ENCODE measurements around the gene OLA1.

OLA1 gene

DNA sequence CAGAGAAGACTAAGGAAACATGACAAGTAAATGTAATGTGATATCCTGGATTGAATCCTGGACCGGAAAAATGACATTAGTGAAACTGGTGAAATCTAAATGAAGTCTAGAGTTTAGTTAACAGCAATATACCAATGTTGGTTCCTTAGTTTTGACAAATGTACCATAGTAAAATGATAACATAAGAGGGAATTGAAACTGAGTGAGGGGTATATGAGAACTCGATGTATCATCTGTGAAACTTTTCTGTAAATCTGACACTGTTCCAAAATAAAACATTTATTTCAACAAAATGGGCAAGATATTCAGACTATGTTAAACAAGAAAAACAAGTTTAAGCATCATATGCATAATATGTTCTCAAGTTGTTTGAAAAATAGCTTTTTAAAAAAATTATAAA is 63.8 kb downstream of the OLA1 start:
- no peak for DNase-seq
- no peak overlapping the region for H3K4me3 Mint-ChIP-seq
- no peaks in the 10 kb centered on the region for H3K27me3 Mint-ChIP-seq
- ATAC-seq (replicated peaks), result no peak
- no peak overlapping the region for H3K27ac Mint-ChIP-seq
- H3K36me3 Mint-ChIP-seq (ENCODE audit: insufficient read depth), result no peaks in the 10 kb centered on the region
- H3K4me1 Mint-ChIP-seq (ENCODE audit: low read depth in 2 of 2), result peaks cover 10 to 22% of the 10 kb centered on the region in 2 donors
- no peaks in the 10 kb centered on the region for H3K9me3 Mint-ChIP-seq

DNA sequence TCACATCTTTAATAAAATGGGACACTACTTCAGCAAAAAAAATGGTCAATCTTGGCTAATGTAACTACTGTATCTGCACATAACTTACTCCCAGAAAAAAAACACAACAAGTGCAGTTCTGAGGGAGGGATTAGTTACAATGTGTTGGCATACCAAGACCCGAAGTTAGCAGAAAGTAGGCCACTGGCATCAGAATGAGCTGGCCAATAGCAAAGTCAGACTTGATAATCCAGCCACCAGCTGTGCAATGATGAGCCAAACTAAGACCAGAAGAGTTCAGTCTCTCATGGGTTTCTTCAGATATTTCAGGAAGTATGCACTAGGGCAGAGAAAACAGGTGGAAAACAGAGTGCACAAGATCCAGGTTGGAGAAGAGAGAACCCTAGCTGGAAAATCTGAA is 65.3 kb downstream of the OLA1 start:
- ATAC-seq (replicated peaks), result no peak
- Mint-ChIP-seq H3K36me3 (ENCODE audit: insufficient read depth) (no peaks in the 10 kb centered on the region), H3K27me3 (no peaks in the 10 kb centered on the region), H3K4me3 (no peak overlapping the region), H3K4me1 (ENCODE audit: low read depth in 2 of 2) (peaks cover 9 to 22% of the 10 kb centered on the region in 2 donors), H3K9me3 (no peaks in the 10 kb centered on the region), H3K27ac (no peak overlapping the region)
- no peak for DNase-seq

DNA sequence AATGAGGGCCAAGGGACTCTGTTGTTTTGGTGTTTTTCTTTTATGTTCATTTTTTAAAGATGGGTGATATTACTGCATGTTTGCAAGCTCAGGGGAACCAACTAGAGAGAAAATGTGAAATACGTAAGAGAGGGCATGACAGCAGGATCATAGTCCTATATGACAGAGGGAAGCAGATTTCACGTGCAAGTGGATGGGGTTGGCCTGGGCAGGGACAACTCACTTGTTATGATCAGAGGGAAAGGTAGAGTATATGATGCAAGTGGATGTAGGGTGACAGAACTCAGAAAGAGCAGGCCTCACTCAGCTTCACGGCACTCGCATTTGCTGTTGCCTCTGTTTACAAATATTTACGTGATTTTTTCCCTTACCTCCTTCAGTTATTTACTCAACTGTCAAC is 67.0 kb downstream of the OLA1 start:
- Mint-ChIP-seq H3K27me3 (no peaks in the 10 kb centered on the region), H3K9me3 (no peaks in the 10 kb centered on the region), H3K4me1 (ENCODE audit: low read depth in 2 of 2) (peaks cover 9 to 22% of the 10 kb centered on the region in 2 donors), H3K27ac (peak overlapping the region in 1 of 2 donors; percentile 46), H3K4me3 (no peak overlapping the region), H3K36me3 (ENCODE audit: insufficient read depth) (no peaks in the 10 kb centered on the region)
- no peak for DNase-seq
- ATAC-seq (replicated peaks), result no peak

DNA sequence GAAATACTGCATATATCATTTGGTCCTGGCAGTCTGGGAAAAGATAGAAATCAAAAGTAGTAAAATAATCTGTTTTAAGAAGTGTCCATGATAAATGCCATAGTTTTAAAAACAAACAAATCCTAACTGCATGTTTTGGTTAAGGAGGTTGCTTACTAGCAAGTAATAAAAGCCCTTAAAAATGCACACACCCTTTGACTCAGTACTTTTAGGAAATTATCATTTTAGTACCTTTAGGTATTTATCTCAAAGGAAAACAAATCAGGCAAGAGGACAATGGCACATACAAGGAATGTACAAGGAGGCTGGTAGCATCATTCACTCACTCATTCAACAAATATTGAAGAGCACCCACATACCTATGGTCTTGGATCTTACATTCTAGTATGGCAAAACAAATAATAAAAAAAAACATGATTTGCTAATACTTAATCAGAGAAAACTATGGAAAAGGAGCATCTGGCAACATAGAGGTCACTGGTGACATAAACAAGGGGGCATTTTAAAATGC is 67.6 kb downstream of the OLA1 start:
- H3K4me1 Mint-ChIP-seq (ENCODE audit: low read depth in 2 of 2), result peaks cover 9 to 19% of the 10 kb centered on the region in 2 donors

DNA sequence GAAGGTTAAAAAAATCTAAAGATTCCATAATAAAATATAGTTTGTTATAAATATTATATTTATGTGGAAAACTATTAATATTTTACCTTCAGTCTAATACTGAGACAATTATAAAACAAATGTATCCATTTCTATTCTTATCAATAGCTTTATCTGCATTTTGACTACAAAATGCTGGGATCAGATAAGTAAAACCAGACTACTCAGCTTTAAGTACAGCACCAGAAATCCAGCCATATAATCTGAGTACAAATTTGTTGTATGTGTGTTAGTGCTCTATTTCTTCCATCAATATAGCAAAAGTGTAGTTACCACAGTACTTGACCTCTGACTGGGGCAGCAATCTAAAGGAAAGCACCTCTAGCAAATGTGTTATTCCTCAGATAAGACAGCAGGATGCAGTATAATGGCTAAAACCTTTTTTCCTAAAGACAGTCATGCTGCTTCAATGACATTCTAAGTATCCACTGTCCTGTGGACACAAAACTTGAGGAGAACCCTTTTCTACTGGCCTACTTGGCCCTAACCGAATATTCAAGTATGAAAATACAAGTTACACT is 68.1 kb downstream of the OLA1 start:
- H3K4me1 Mint-ChIP-seq (ENCODE audit: low read depth in 2 of 2), result peaks cover 9 to 19% of the 10 kb centered on the region in 2 donors
- H3K27me3 Mint-ChIP-seq, result no peaks in the 10 kb centered on the region
- H3K4me3 Mint-ChIP-seq, result no peak overlapping the region
- DNase-seq (no peak), ATAC-seq (replicated peaks) (no peak)
- H3K9me3 Mint-ChIP-seq, result peaks cover 0 to 7% of the 10 kb centered on the region in 2 donors
- no peaks in the 10 kb centered on the region for H3K36me3 Mint-ChIP-seq (ENCODE audit: insufficient read depth)
- peak overlapping the region in 1 of 2 donors; percentile 46 for H3K27ac Mint-ChIP-seq

More for the DNA sequence above, 67.6 kb downstream of the OLA1 start:
- Mint-ChIP-seq H3K36me3 (ENCODE audit: insufficient read depth) (no peaks in the 10 kb centered on the region), H3K27me3 (no peaks in the 10 kb centered on the region), H3K27ac (peak overlapping the region in 1 of 2 donors; percentile 46), H3K9me3 (peaks cover 0 to 3% of the 10 kb centered on the region in 2 donors), H3K4me3 (no peak overlapping the region)
- ATAC-seq (replicated peaks) (no peak), DNase-seq (no peak)

DNA sequence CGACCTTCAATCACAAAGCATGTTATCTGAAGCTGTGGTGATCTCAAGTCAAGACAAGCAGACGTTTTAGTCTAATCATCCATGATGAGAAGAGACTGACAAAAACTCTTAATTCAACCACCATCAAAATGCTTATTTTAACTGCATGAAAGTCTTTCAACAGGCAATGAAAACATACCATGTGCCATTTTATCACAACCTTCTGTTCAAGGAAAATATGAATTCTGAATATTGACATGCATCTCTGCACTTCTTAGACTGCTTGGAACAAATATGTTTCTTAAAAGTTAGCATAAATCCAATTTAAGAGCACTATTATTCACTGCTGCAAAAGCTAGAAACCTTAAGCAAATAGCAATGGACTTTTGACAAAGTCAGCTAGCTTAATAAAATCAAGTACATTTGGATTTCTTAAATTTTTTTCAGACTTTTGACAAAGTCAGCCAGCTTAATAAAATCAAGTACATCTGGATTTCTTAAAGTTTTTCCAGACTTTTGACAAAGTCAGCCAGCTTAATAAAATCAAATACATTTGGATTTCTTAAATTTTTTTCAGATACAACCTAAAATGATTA is 70.9 kb downstream of the OLA1 start:
- Mint-ChIP-seq H3K9me3 (peaks cover 2 to 7% of the 10 kb centered on the region in 2 donors), H3K27me3 (no peaks in the 10 kb centered on the region), H3K4me1 (ENCODE audit: low read depth in 2 of 2) (peaks cover 12 to 36% of the 10 kb centered on the region in 2 donors), H3K4me3 (no peak overlapping the region), H3K27ac (no peak overlapping the region), H3K36me3 (ENCODE audit: insufficient read depth) (no peaks in the 10 kb centered on the region)
- no peak for DNase-seq
- no peak for ATAC-seq (replicated peaks)

DNA sequence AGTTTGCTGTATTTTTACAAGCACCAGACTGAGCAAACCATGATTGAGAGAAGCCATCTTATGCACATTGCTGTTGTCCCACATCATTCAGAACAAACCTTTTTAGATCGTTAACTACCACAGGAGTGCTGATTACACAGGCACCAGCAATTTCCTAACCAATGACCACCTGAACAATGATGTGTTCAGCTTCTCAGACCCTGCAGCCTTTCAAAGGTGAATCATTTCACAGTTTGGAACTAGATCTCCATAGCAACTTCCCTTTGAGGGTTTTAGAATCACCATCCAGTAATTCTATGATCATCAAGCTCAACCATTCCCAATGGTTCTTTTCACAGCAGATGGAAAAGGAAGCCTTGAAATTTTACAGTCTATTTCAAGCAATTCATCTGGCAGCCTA is 71.4 kb downstream of the OLA1 start:
- Mint-ChIP-seq H3K4me1 (ENCODE audit: low read depth in 2 of 2) (peaks cover 16 to 41% of the 10 kb centered on the region in 2 donors), H3K9me3 (peaks cover 3 to 7% of the 10 kb centered on the region in 2 donors), H3K4me3 (no peak overlapping the region), H3K27me3 (no peaks in the 10 kb centered on the region), H3K27ac (no peak overlapping the region), H3K36me3 (ENCODE audit: insufficient read depth) (no peaks in the 10 kb centered on the region)
- ATAC-seq (replicated peaks) (no peak), DNase-seq (no peak)

DNA sequence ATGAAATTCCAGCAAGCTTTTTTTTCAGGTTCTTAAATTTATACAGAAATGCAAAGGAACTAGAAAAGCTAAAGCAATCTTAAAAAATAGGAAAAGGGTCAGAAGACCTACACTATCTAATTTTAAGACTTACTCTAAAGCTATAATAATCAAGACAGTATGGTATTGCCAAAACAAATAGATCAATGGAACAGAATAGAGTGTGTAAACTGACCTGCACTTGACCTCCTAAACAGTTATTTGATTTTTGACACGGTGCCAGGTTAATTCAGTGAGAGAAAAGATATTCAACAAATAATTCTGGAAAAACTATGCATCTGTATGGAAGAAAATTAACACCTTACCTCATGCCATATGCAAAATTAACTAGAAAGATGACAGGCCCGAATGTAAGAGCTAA is 73.6 kb downstream of the OLA1 start:
- H3K27ac Mint-ChIP-seq, result no peak overlapping the region
- no peaks in the 10 kb centered on the region for H3K27me3 Mint-ChIP-seq
- ATAC-seq (replicated peaks), result no peak
- peaks cover 3 to 7% of the 10 kb centered on the region in 2 donors for H3K9me3 Mint-ChIP-seq
- H3K36me3 Mint-ChIP-seq (ENCODE audit: insufficient read depth), result no peaks in the 10 kb centered on the region
- DNase-seq, result no peak
- peaks cover 9 to 28% of the 10 kb centered on the region in 2 donors for H3K4me1 Mint-ChIP-seq (ENCODE audit: low read depth in 2 of 2)
- no peak overlapping the region for H3K4me3 Mint-ChIP-seq

DNA sequence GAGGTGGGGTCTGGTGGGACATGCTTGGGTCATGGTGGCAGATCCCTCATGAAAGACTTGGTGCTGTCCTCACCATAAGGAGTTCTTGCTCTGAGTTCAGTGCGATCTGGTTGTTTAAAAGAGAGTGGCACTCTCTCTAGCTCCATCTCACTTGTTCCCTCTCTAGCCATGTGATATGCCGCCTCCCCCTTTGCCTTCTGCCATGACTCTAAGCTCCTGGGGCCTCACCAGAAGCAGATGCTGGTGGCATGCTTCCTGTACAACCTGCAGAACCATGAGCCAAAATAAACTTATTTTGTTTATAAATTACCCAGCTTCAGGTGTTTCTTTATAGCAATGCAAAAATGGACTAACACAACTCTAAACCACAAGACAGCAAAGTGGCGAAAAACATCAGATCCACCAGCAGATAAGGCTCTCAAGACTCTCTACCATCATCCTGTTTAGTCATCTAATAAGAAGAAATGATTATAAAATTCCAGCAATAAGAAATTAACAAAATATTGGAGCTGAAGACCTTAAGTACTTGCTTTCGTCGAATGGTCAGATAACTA is 75.5 kb downstream of the OLA1 start:
- no peaks in the 10 kb centered on the region for H3K36me3 Mint-ChIP-seq (ENCODE audit: insufficient read depth)
- H3K27ac Mint-ChIP-seq, result no peak overlapping the region
- H3K9me3 Mint-ChIP-seq, result peaks cover 3 to 21% of the 10 kb centered on the region in 2 donors
- ATAC-seq (replicated peaks) (no peak), DNase-seq (no peak)
- H3K4me1 Mint-ChIP-seq (ENCODE audit: low read depth in 2 of 2), result peaks cover 9 to 28% of the 10 kb centered on the region in 2 donors
- peak overlapping the region in 1 of 2 donors; percentile 44 for H3K4me3 Mint-ChIP-seq
- no peaks in the 10 kb centered on the region for H3K27me3 Mint-ChIP-seq

DNA sequence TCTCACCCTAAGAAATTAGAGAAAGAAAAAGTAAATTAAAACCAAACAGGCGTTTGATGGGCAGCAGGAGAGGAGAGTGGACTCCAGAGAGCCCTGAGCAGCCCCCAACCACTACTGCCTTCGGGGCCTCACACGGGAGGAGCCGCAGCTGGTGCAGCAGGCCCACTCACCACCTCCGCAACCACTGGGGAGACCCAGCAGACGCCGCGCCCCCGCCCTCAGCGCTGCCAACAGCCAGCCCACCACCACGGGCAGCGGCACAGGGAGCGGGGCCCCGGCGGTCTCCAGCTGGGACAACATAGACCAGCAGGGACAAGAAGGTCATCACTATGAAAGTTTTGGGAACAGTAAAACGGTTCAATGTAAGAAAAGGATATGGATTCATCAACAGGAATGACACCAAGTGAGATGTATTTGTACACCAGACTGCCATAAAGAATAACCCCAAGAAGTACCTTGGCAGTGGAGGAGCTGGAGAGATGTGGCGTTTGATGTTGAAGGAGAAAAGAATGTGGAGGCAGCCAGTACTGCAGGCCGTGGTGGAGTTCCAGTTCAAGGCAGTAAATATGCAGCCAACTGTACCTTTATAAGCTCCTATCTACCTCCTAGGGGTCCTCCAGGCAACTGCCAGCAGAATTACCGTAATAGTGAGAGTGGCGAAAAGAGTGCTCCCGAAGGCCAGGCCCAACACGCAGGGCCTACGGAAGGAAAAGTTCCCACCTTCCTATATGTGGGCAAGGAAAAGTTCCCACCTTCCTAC is 76.5 kb downstream of the OLA1 start:
- Mint-ChIP-seq H3K4me3 (no peak overlapping the region), H3K36me3 (ENCODE audit: insufficient read depth) (no peaks in the 10 kb centered on the region), H3K9me3 (peaks cover 5 to 21% of the 10 kb centered on the region in 2 donors), H3K27me3 (no peaks in the 10 kb centered on the region), H3K4me1 (ENCODE audit: low read depth in 2 of 2) (peaks cover 9 to 25% of the 10 kb centered on the region in 2 donors), H3K27ac (no peak overlapping the region)
- no peak for ATAC-seq (replicated peaks)
- DNase-seq, result no peak

DNA sequence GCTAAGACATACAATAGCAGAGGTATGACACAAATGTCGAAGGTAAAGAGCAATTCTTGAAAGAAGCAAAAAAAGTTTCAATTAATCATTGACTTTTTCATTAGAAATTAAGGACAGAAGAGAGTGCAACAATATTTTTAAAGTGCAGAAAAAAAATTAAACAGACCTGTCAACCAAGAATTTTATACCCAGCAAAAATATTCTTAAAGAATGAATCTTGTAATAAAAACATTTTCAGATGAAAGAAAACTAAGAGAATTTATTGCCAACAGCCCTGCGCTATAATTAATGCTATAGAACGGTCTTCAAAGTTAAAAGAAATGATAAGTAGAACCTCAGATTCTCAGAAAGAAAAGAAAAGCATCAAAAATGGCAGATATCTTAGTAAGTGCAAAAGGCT is 79.0 kb downstream of the OLA1 start:
- H3K4me3 Mint-ChIP-seq, result no peak overlapping the region
- peaks cover 3 to 14% of the 10 kb centered on the region in 2 donors for H3K9me3 Mint-ChIP-seq
- no peak for ATAC-seq (replicated peaks)
- no peak for DNase-seq
- no peaks in the 10 kb centered on the region for H3K36me3 Mint-ChIP-seq (ENCODE audit: insufficient read depth)
- H3K4me1 Mint-ChIP-seq (ENCODE audit: low read depth in 2 of 2), result peaks cover 9 to 24% of the 10 kb centered on the region in 2 donors
- no peaks in the 10 kb centered on the region for H3K27me3 Mint-ChIP-seq
- H3K27ac Mint-ChIP-seq, result no peak overlapping the region

DNA sequence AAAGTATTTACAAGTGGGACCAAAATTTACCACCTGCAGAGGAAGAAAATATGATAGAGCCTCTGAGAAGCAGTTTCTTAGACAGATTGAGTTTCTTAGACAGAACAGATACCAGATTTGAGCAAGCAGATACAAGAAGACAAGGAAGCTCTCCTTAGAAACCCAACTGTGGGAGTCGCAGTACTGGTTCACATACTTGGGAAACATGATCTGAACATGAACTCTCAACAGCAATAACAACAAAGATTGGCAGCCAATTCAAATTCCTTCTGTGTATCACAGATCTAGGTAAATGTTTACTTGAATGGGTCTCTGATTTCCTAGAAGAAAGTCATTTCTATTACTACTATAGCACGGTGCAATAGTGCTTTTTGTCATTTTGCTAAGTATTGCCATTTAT is 82.1 kb downstream of the OLA1 start:
- H3K36me3 Mint-ChIP-seq (ENCODE audit: insufficient read depth), result no peaks in the 10 kb centered on the region
- no peak overlapping the region for H3K27ac Mint-ChIP-seq
- no peak overlapping the region for H3K4me3 Mint-ChIP-seq

DNA sequence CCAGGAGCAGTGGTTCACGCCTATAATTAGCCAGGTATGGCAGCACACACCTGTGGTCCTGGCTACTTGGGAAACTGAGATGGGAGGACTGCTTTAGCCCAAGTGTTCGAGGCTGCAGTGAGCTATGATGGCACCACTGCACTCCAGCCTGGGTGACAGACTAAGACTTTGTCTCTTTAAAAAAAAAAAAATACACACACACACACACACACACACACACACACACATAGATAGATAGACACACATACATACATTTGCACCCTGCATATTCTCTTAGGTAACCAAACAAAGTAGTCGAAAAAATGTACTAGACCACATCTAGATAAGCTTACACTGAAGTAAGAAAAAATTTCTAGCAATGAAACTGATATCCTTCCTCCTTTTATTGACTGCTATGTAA is 86.8 kb downstream of the OLA1 start:
- Mint-ChIP-seq H3K27me3 (no peaks in the 10 kb centered on the region), H3K36me3 (ENCODE audit: insufficient read depth) (peaks cover under 1% of the 10 kb centered on the region), H3K27ac (peak overlapping the region in 1 of 2 donors; percentile 29), H3K4me1 (ENCODE audit: low read depth in 2 of 2) (peaks cover 0 to 9% of the 10 kb centered on the region in 2 donors), H3K4me3 (no peak overlapping the region), H3K9me3 (no peaks in the 10 kb centered on the region)
- no peak for DNase-seq
- no peak for ATAC-seq (replicated peaks)

More for the DNA sequence above, 82.1 kb downstream of the OLA1 start:
- Mint-ChIP-seq H3K4me1 (ENCODE audit: low read depth in 2 of 2) (peaks cover 0 to 9% of the 10 kb centered on the region in 2 donors), H3K9me3 (peaks cover 2 to 14% of the 10 kb centered on the region in 2 donors), H3K27me3 (no peaks in the 10 kb centered on the region)
- no peak for ATAC-seq (replicated peaks)
- DNase-seq, result no peak
